Measurements from ENCODE around the gene PSMG3.

DNA sequence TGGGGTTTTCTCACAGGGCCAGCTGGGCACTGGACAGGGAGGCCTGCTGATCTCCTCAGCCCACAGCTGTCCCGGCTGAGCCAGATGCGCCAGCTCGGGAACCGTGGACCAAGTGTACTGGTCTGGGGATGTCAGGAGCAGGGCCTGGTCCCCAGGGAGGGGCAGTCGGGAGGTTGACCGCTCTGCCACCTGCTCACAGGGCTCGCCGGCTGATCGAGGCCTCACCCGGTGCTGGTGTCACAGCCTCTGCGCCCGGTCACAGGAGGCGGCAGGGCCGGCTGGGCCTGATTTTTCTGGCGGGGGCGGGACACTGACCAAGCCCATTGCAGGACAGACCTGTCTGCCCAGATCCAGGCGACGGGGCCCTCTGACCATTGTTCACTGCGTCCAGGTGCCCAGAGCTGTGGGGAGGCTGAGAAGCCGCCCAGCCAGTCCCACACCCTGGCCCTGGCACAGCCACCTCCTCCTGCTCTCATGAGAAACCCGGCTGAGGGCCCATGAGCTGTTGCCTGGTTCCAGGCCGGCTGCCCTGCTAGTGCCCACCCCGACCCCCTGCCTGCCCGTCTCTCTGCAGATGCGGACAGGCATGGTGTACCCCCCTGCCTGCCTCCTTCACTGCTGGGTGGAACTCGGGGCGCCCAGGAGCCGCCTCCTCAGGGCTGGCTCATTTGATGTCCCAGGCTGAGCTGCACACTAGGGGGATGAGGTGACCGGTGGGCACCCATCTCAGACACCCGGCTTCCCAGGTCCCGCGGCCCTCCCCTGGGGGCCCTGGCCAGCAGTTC lies 10.8 kb downstream of the PSMG3 start:
- TF ChIP-seq YY1 (IDR thresholded peaks at IDR 0.05; ENCODE audit: insufficient read depth, insufficient read length) = no peak
- TF ChIP-seq SUZ12 (IDR thresholded peaks at IDR 0.05; ENCODE audit: extremely low read depth, insufficient read depth, insufficient read length) = no peak
- TF ChIP-seq ZNF274 (IDR thresholded peaks at IDR 0.05; ENCODE audit: low read depth, low read length) = no peak

Measured in NT2/D1 (cell line).